Astrocyte (in vitro differentiated cells and primary cell): Measurements from ENCODE around the gene CAPN9. TPM values are rescaled to one million over a fixed set of nuclear protein-coding genes. Genes with fewer than 3 reads are reported as not detected.

Experiments
- DNase-seq: peaks from one replicate; pipeline ENCODE4 v3.0.0-alpha.2; 2010; ENCODE audit warnings: low read depth
- FAIRE-seq: peaks from 2 replicates; lab custom pipeline; 2011; peaks lifted over from hg19 to GRCh38; lab: Jason Lieb, UNC
- H2AFZ ChIP-seq: 2 replicates; pipeline ENCODE4 v1.6.0; 2012; ENCODE audit warnings: low read depth, low read length, inconsistent platforms
- H3K27ac ChIP-seq: 2 replicates; pipeline ENCODE4 v1.5.1; 2011; ENCODE audit warnings: low read depth, low read length, inconsistent platforms
- H3K27me3 ChIP-seq: 2 replicates; pipeline ENCODE4 v1.6.0; 2011; ENCODE audit warnings: low read length, inconsistent platforms; ENCODE audit not compliant: insufficient read depth
- H3K36me3 ChIP-seq: 2 replicates; pipeline ENCODE4 v1.5.1; 2011; ENCODE audit warnings: low read length, inconsistent platforms; ENCODE audit not compliant: insufficient read depth
- H3K4me1 ChIP-seq: 2 replicates; pipeline ENCODE4 v1.5.1; 2011; ENCODE audit warnings: low read length, inconsistent platforms; ENCODE audit not compliant: insufficient read depth
- H3K4me2 ChIP-seq: 2 replicates; pipeline ENCODE4 v1.6.0; 2012; ENCODE audit warnings: low read length, inconsistent platforms
- H3K4me3 ChIP-seq: 2 replicates; pipeline ENCODE4 v1.5.1; 2011; ENCODE audit warnings: low read depth, mild to moderate bottlenecking, low read length, inconsistent platforms; ENCODE audit not compliant: insufficient read depth
- H3K79me2 ChIP-seq: 2 replicates; pipeline ENCODE4 v1.6.0; 2012; ENCODE audit warnings: mild to moderate bottlenecking, low read length, inconsistent platforms; ENCODE audit not compliant: insufficient read depth
- H3K9ac ChIP-seq: 2 replicates; pipeline ENCODE4 v1.6.0; 2012; ENCODE audit warnings: mild to moderate bottlenecking, low read length, inconsistent platforms
- H3K9me3 ChIP-seq: 2 replicates; pipeline ENCODE4 v1.5.1; 2012; ENCODE audit warnings: low read depth, mild to moderate bottlenecking, low read length, inconsistent platforms; ENCODE audit not compliant: insufficient read depth
- H4K20me1 ChIP-seq: 2 replicates; pipeline ENCODE4 v1.6.0; 2012; ENCODE audit warnings: low read length, inconsistent platforms; ENCODE audit not compliant: insufficient read depth
- H3K27ac Mint-ChIP-seq: one replicate; pipeline ENCODE4 v1.8.0; 2021; ENCODE audit warnings: mild to moderate bottlenecking, mixed read lengths; ENCODE audit not compliant: unreplicated experiment
- H3K27me3 Mint-ChIP-seq: one replicate; pipeline ENCODE4 v1.8.0; 2021; ENCODE audit warnings: low read depth, mixed read lengths; ENCODE audit not compliant: unreplicated experiment
- H3K36me3 Mint-ChIP-seq: one replicate; pipeline ENCODE4 v1.8.0; 2021; ENCODE audit warnings: low read depth, mixed read lengths; ENCODE audit not compliant: unreplicated experiment
- H3K4me1 Mint-ChIP-seq: one replicate; pipeline ENCODE4 v1.8.0; 2021; ENCODE audit warnings: low read depth, mixed read lengths; ENCODE audit not compliant: unreplicated experiment
- H3K4me3 Mint-ChIP-seq: one replicate; pipeline ENCODE4 v1.8.0; 2021; ENCODE audit warnings: mild to moderate bottlenecking, moderate library complexity, mixed read lengths; ENCODE audit not compliant: unreplicated experiment
- H3K9me3 Mint-ChIP-seq: one replicate; pipeline ENCODE4 v1.8.0; 2021; ENCODE audit warnings: mild to moderate bottlenecking, mixed read lengths; ENCODE audit not compliant: unreplicated experiment
- EZH2 ChIP-seq: IDR thresholded peaks from 2 replicates; pipeline ENCODE4 v1.6.1; 2012; ENCODE audit warnings: mild to moderate bottlenecking, low read length, inconsistent platforms; ENCODE audit not compliant: insufficient read depth
- total RNA-seq: library from RNA; stranded (reverse); gene quantifications from 2 replicates; pipeline ENCODE4 v1.2.1, GENCODE V29; 2021
- TF ChIP-seq, protein P1 (sequence below): IDR thresholded peaks from 2 replicates; pipeline ENCODE4 v1.5.1; 2011; ENCODE audit warnings: low read depth, mild to moderate bottlenecking, inconsistent platforms, low read length, moderate library complexity; ENCODE audit not compliant: insufficient read depth

CAPN9 gene
- total RNA-seq, 1 donor from 2014 or later: not detected

- Histone ChIP-seq H4K20me1 (peaks cover 35% of the 10 kb centered on the region), H3K4me3 (no peak overlapping the region), H3K36me3 (peaks cover 24% of the 10 kb centered on the region), H2AFZ (no peak overlapping the region), H3K27me3 (no peaks in the 10 kb centered on the region), H3K4me2 (no peak overlapping the region), H3K79me2 (peaks cover 26% of the 10 kb centered on the region), H3K9me3 (no peaks in the 10 kb centered on the region), H3K4me1 (no peaks in the 10 kb centered on the region), H3K9ac (no peak overlapping the region), H3K27ac (no peak overlapping the region)
- H3K4me3 Mint-ChIP-seq: no peak overlapping the region
- peaks cover 43% of the 10 kb centered on the region for H3K36me3 Mint-ChIP-seq
- no peaks in the 10 kb centered on the region for H3K27me3 Mint-ChIP-seq
- DNase-seq: no peak
- FAIRE-seq: no peak
- H3K9me3 Mint-ChIP-seq: no peaks in the 10 kb centered on the region
- peaks cover 15% of the 10 kb centered on the region for H3K4me1 Mint-ChIP-seq
- no peak for TF ChIP-seq EZH2
- TF ChIP-seq, protein P1, sequence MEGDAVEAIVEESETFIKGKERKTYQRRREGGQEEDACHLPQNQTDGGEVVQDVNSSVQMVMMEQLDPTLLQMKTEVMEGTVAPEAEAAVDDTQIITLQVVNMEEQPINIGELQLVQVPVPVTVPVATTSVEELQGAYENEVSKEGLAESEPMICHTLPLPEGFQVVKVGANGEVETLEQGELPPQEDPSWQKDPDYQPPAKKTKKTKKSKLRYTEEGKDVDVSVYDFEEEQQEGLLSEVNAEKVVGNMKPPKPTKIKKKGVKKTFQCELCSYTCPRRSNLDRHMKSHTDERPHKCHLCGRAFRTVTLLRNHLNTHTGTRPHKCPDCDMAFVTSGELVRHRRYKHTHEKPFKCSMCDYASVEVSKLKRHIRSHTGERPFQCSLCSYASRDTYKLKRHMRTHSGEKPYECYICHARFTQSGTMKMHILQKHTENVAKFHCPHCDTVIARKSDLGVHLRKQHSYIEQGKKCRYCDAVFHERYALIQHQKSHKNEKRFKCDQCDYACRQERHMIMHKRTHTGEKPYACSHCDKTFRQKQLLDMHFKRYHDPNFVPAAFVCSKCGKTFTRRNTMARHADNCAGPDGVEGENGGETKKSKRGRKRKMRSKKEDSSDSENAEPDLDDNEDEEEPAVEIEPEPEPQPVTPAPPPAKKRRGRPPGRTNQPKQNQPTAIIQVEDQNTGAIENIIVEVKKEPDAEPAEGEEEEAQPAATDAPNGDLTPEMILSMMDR: no peak
- no peak overlapping the region for H3K27ac Mint-ChIP-seq
Measured at GRCh38 chr1:230836347-230836746, 89.2 kb downstream of the CAPN9 start.

GRCh38 chr1:230836793-230837192 is 89.6 kb downstream of the CAPN9 start:
- FAIRE-seq (no peak), DNase-seq (no peak)
- H3K9me3 ChIP-seq: no peaks in the 10 kb centered on the region
- Mint-ChIP-seq H3K4me1 (peaks cover 13% of the 10 kb centered on the region), H3K36me3 (peaks cover 44% of the 10 kb centered on the region), H3K9me3 (no peaks in the 10 kb centered on the region), H3K27ac (no peak overlapping the region), H3K27me3 (no peaks in the 10 kb centered on the region), H3K4me3 (no peak overlapping the region)
- no peak for TF ChIP-seq EZH2
- TF ChIP-seq, protein P1: no peak
- H4K20me1 ChIP-seq: peaks cover 40% of the 10 kb centered on the region
- no peak overlapping the region for H2AFZ ChIP-seq
- peaks cover 31% of the 10 kb centered on the region for H3K79me2 ChIP-seq
- H3K27me3 ChIP-seq: no peaks in the 10 kb centered on the region
- no peak overlapping the region for H3K4me3 ChIP-seq
- H3K4me1 ChIP-seq: no peaks in the 10 kb centered on the region
- H3K4me2 ChIP-seq: no peak overlapping the region
- no peak overlapping the region for H3K27ac ChIP-seq
- no peak overlapping the region for H3K9ac ChIP-seq
- peaks cover 28% of the 10 kb centered on the region for H3K36me3 ChIP-seq

DNA sequence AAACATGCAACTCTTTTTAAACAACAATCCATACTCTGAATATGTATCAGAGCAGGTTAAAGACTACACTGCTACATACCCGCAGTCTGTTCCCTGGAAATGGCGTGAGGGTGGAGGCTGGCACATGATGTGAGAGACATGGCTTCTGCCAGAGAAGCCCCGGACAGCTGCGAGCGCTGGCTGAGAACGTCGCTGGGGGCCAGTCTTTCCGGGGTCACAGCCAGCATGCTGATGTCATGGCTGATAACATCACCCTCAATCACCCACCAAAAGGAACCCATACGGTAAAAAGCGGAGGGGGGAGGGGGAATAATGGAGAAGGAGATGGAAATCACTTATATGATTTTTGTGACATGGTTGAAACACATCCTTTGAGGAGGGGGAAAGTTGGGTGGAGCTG is 92.0 kb downstream of the CAPN9 start:
- Mint-ChIP-seq H3K4me1 (peaks cover 8% of the 10 kb centered on the region), H3K9me3 (no peaks in the 10 kb centered on the region), H3K27me3 (no peaks in the 10 kb centered on the region), H3K36me3 (peaks cover 55% of the 10 kb centered on the region), H3K27ac (no peak overlapping the region), H3K4me3 (no peak overlapping the region)
- Histone ChIP-seq H3K9ac (no peak overlapping the region), H3K9me3 (no peaks in the 10 kb centered on the region), H3K27me3 (no peaks in the 10 kb centered on the region), H3K4me1 (no peaks in the 10 kb centered on the region), H4K20me1 (peaks cover 43% of the 10 kb centered on the region), H3K4me3 (no peak overlapping the region), H3K27ac (no peak overlapping the region), H3K79me2 (peaks cover 52% of the 10 kb centered on the region), H3K4me2 (no peak overlapping the region), H2AFZ (no peak overlapping the region), H3K36me3 (peaks cover 36% of the 10 kb centered on the region)
- TF ChIP-seq, protein P1: no peak
- TF ChIP-seq EZH2: no peak
- DNase-seq: no peak
- no peak for FAIRE-seq
